GM13977 (cell line): ENCODE data around the gene LRRC8D.
A peak's percentile ranks its signal among the peaks of the same experiment; 100 is the strongest.

ENCODE experiments used
- DNase-seq: peaks from one replicate; pipeline ENCODE4 v3.0.0; 2012; ENCODE audit warnings: low spot score
- in situ Hi-C: fragments of 300-500 bp; cut with MboI; formaldehyde crosslinking; loops from one replicate; pipeline ENCODE4 v1.12.0; 2022; ENCODE audit warnings: low sequenced_read_pairs, low pct_unique_long_range_greater_than_20kb, mixed read lengths, inconsistent platforms; ENCODE audit not compliant: unreplicated experiment
- TF ChIP-seq, protein P1 (sequence below): IDR thresholded peaks from 2 replicates; pipeline ENCODE4 v1.5.1; 2012; ENCODE audit warnings: mild to moderate bottlenecking, control low read depth; ENCODE audit not compliant: insufficient read depth; ENCODE audit errors: extremely low read depth, missing control alignments

LRRC8D gene

DNA sequence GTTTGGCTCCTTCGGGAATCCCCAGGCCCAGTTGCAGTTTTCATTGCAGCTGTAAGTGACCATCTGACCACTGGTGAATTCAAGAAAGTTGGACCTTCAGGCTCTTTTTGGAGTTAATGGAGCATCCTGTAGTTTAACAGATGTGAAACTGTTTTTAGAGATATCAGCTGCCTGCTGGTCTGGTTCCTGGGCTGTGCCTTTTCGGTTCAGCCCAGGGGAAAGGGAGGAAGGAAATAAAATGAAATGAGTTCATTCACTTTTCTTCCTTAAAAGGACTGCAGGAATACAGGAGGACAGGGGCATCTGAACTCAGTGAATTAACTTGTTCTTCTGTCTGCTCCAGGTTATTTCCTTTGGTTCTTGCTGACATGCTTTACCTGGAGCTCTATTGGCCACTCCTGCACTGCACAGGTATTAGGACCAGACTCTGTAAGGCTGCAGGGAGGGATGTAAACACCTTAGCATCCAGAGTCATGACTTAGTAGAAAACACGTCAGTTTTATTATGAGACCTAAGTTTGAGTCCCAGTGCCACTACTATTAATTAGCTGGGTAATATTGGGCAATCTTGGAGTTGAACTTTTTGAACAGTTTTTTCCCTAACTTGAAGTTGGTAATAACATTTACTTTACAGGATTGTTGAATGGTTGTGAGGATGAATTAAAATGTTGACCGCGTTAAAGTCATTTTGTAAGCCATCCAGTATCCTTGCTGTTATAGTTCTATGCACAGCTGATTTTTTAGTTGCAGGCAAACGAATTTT lies 83.6 kb downstream of the LRRC8D start:
- DNase-seq = no peak
- TF ChIP-seq, protein P1, sequence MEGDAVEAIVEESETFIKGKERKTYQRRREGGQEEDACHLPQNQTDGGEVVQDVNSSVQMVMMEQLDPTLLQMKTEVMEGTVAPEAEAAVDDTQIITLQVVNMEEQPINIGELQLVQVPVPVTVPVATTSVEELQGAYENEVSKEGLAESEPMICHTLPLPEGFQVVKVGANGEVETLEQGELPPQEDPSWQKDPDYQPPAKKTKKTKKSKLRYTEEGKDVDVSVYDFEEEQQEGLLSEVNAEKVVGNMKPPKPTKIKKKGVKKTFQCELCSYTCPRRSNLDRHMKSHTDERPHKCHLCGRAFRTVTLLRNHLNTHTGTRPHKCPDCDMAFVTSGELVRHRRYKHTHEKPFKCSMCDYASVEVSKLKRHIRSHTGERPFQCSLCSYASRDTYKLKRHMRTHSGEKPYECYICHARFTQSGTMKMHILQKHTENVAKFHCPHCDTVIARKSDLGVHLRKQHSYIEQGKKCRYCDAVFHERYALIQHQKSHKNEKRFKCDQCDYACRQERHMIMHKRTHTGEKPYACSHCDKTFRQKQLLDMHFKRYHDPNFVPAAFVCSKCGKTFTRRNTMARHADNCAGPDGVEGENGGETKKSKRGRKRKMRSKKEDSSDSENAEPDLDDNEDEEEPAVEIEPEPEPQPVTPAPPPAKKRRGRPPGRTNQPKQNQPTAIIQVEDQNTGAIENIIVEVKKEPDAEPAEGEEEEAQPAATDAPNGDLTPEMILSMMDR = no peak
- in situ Hi-C loops = no loop called here

DNA sequence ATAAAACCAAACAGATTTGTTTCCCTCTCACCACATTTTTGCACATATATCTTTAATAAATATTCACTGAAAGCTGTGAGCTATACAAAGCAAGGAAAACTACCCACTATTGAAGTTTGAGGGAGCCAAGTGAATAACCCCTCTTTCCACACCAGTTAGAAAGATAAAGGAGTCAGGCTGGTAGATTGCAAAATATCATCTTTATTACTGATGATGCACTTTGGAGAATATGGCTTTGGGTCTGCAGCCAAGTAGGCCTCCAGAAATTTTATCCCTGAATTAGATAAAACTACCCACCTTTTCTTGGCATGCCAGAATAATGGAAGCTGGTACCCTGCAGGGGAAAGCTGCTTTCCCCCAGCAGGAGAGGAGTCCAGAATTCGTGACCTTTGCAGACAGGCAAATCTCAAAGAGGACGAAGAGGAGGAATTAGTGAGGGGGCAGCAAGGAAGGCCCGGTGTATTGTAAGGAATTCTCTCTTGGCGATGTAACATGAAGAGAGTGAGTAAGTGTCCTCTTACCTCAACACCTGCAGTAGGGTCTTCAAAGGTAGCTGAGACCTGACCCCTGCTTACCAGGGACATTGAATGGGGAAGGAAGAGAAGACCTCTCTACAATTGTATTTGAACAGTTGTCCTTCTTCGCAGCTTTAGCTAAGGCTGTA lies 84.7 kb downstream of the LRRC8D start:
- TF ChIP-seq, protein P1 = no peak
- in situ Hi-C loops = no loop called here
- no peak for DNase-seq

DNA sequence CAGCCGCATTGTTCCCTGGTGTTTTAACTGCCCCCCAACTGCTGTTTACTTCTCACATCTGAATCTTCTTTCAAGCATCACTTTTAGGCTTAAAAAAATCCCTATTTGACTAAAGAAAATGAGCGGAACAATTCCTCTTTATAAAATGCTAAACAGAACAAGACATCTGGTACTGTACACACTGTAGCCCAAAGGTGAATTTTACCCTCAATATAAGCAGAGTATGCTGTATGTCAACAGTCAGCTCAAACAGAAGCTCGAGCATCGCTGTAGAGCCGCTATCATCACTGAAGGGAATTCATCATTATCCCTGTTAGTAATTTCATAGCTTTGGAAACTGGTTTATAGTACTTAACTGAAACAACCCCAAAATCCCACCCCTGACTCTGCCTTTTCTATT lies 85.3 kb downstream of the LRRC8D start:
- TF ChIP-seq, protein P1 = no peak
- in situ Hi-C loops = no loop called here
- no peak for DNase-seq

DNA sequence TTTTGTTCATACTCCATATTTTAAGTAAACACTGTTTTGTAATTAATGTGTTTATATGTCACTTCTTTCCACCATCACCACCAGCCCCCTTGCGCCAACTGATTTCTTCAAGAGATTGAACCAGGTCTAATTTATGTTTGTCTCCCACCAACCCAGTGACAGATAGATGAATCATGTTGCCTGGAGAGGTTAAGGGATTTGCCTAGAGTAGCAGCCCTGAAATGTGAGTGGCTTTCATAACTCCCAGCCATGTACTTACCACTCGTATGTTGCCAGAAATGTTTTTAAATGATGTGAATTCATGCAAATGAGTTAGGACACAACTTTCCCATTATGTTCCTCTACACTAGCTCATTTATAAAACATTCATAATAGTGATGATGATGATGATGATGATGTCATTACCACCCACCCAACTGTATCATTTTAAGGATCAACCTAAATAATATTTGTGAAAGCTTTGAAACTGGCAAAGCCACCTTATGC lies 86.9 kb downstream of the LRRC8D start:
- no peak for DNase-seq
- TF ChIP-seq, protein P1 = no peak
- in situ Hi-C loops = no loop called here

DNA sequence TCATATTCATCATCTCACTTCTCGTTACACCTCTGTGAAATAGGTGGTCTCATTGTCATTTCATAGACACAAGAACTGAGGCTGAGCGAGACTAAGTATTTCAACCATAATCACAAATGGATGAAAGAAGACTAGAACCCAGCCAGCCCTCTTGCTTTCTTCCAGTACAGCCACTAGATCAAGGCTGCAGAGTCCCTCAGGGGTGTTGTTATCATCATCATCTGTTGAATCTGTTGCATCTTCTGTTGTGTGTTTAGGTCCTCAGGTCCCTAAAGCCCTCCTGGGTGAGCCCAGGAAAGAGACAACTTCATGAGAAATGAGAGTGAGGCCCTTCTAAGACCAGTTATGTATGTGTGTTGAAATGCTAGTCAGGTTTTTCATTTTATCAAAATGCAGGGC lies 87.4 kb downstream of the LRRC8D start:
- in situ Hi-C loops = no loop called here
- TF ChIP-seq, protein P1 = no peak

DNA sequence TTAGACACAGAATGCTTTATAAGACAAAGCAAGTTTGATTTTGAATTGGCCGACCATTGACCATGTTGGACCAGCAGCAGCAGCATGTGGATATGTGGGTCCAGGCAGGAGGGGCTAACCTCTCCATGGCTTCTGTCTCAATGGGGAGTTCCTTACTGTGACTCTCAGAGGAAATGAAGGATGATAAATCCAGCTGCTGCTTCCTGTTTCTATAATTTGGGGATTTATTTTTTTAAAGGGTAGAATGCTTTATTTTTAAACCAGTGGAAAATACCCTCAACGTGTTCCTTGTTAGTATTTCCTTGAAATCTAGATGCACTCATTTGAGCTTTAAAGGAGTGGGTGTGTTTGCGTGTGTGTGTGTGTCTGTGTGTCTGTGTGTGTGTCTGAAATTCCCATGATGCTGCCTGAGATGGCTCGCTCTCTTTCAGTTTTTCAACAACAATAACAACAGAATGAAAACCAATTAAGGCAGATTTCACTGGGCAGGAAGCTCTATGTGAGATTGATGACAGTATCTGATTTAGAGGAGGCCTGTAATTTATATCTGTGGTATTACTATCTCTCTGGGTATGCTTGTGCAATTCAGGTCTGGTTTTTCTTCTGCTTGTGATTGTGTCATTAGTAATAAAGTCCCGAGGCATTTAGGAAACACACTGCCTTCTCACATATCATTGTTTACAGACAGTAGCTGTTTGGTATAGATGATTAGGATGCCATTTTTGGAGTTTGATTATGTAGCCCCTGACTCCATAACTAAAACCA lies 88.0 kb downstream of the LRRC8D start:
- in situ Hi-C loops = no loop called here
- DNase-seq = peak; percentile 28
- TF ChIP-seq, protein P1 = no peak

More for the DNA sequence above, 87.4 kb downstream of the LRRC8D start:
- DNase-seq = no peak
